ENCODE data around the gene BTF3L4.
A peak's percentile ranks its signal among the peaks of the same experiment; 100 is the strongest.
"Not testable (repeated sequence)": the region's sequence is repeated elsewhere in the genome, so short reads cannot be mapped to it uniquely, and the experiment has no call there.

BTF3L4 gene

GRCh38 chr1:52032785-52033131 is 23.3 kb upstream of the BTF3L4 start:
- no peak for TF ChIP-seq Cebpa-rat (IDR thresholded peaks at IDR 0.05)
- peaks cover 22 to 52% (median 36%) of the 10 kb centered on the region in 11 experiments; a peak in 21 of 22 replicates for H4K20me1 ChIP-seq
- no peaks in the 10 kb centered on the region for H3K9me3 ChIP-seq (replicated peaks in 1 of 11)
- H3K9ac ChIP-seq: peak overlapping the region; percentile 88 to 96 (median 91)
- peak overlapping the region; percentile 75 to 97 (median 92) for H3K4me3 ChIP-seq
- H3K27ac ChIP-seq: peak overlapping the region; percentile 80 to 95 (median 93)
- H3K27me3 ChIP-seq: no peaks in the 10 kb centered on the region
- peak overlapping the region; percentile 83 to 100 (median 91) for H3K4me2 ChIP-seq
- H3K4me1 ChIP-seq: peaks cover 20 to 38% (median 27%) of the 10 kb centered on the region in 10 experiments
- peaks cover 29 to 80% (median 44%) of the 10 kb centered on the region in 11 experiments for H3K36me3 ChIP-seq

- Histone ChIP-seq H3K36me3 (peaks cover 32 to 80% (median 47%) of the 10 kb centered on the region in 11 experiments), H3K4me3 (peak within 1 kb of the TSS; percentile 75 to 97 (median 92)), H3K4me1 (peaks cover 20 to 38% (median 26%) of the 10 kb centered on the region in 10 experiments), H3K27ac (peak within 1 kb of the TSS; percentile 80 to 95 (median 93)), H4K20me1 (peaks cover 22 to 58% (median 36%) of the 10 kb centered on the region in 11 experiments; a peak in 21 of 22 replicates), H3K9ac (peak within 1 kb of the TSS; percentile 88 to 96 (median 91)), H3K27me3 (no peaks in the 10 kb centered on the region), H3K4me2 (peak within 1 kb of the TSS; percentile 83 to 100 (median 91)), H3K9me3 (replicated peaks in 1 of 11) (no peaks in the 10 kb centered on the region)
- TF ChIP-seq Cebpa-rat (IDR thresholded peaks at IDR 0.05): no peak
These were observed 22.7 kb upstream of the BTF3L4 start, which contains the start of gene KTI12 for GRCh38 chr1:52033190-52034049. Gene KTI12, minus strand, starts transcription at chr1:52033810. Its CDS starts 49 bp downstream, at chr1:52033761.

- no peak for TF ChIP-seq Cebpa-rat (IDR thresholded peaks at IDR 0.05)
- H3K9ac ChIP-seq: peak overlapping the region; percentile 88 to 96 (median 91); a peak in 20 of 22 replicates
- no peaks in the 10 kb centered on the region for H3K27me3 ChIP-seq
- peaks cover 20 to 38% (median 25%) of the 10 kb centered on the region in 10 experiments for H3K4me1 ChIP-seq
- H3K4me3 ChIP-seq: peak overlapping the region; percentile 75 to 97 (median 92); a peak in 18 of 20 replicates
- H4K20me1 ChIP-seq: peaks cover 22 to 52% (median 36%) of the 10 kb centered on the region in 11 experiments; a peak in 21 of 22 replicates
- peak overlapping the region; percentile 80 to 95 (median 93) for H3K27ac ChIP-seq
- peak overlapping the region; percentile 83 to 100 (median 91) for H3K4me2 ChIP-seq
- H3K36me3 ChIP-seq: peaks cover 38 to 80% (median 53%) of the 10 kb centered on the region in 11 experiments
- H3K9me3 ChIP-seq (replicated peaks in 1 of 11): no peaks in the 10 kb centered on the region
These were observed 22.1 kb upstream of the BTF3L4 start for GRCh38 chr1:52034050-52034384.

- Histone ChIP-seq H3K27ac (no peak overlapping the region), H3K27me3 (no peaks in the 10 kb centered on the region), H3K36me3 (peaks cover 50 to 80% (median 69%) of the 10 kb centered on the region in 11 experiments), H3K9ac (no peak overlapping the region), H3K4me3 (no peak overlapping the region), H3K4me2 (no peak overlapping the region), H3K4me1 (peaks cover under 1 to 9% (median 7%) of the 10 kb centered on the region in 10 experiments; a peak in 16 of 20 replicates), H3K9me3 (replicated peaks in 1 of 11) (no peaks in the 10 kb centered on the region), H4K20me1 (peaks cover 4 to 28% (median 11%) of the 10 kb centered on the region in 11 experiments; a peak in 21 of 22 replicates)
- TF ChIP-seq Cebpa-rat (IDR thresholded peaks at IDR 0.05): 0 out of 22 replicates have a peak, but pooled peaks of 1 of the 11 experiments have one; percentile 14
These were observed 18.7 kb upstream of the BTF3L4 start for GRCh38 chr1:52037402-52037814.

GRCh38 chr1:52037909-52038308 is 18.2 kb upstream of the BTF3L4 start:
- Histone ChIP-seq H3K27me3 (no peaks in the 10 kb centered on the region), H3K27ac (no peak overlapping the region), H3K36me3 (peaks cover 50 to 83% (median 72%) of the 10 kb centered on the region in 11 experiments), H3K4me1 (peaks cover 0 to 6% (median 6%) of the 10 kb centered on the region in 10 experiments; a peak in 11 of 20 replicates), H3K4me2 (no peak overlapping the region), H3K9ac (no peak overlapping the region), H3K4me3 (no peak overlapping the region), H4K20me1 (peaks cover 3 to 28% (median 10%) of the 10 kb centered on the region in 11 experiments; a peak in 18 of 22 replicates), H3K9me3 (replicated peaks in 1 of 11) (no peaks in the 10 kb centered on the region)
- TF ChIP-seq Cebpa-rat (IDR thresholded peaks at IDR 0.05): no peak

GRCh38 chr1:52041551-52042185 is 14.4 kb upstream of the BTF3L4 start:
- Histone ChIP-seq H3K4me1 (no peaks in the 10 kb centered on the region), H3K4me2 (no peak overlapping the region), H3K9ac (no peak overlapping the region), H3K27me3 (no peaks in the 10 kb centered on the region), H3K9me3 (replicated peaks in 1 of 11) (no peaks in the 10 kb centered on the region), H3K36me3 (peaks cover 62 to 94% (median 80%) of the 10 kb centered on the region in 11 experiments), H3K27ac (no peak overlapping the region), H4K20me1 (peaks cover 10 to 62% (median 33%) of the 10 kb centered on the region in 11 experiments; a peak in 18 of 22 replicates), H3K4me3 (no peak overlapping the region)
- no peak for TF ChIP-seq Cebpa-rat (IDR thresholded peaks at IDR 0.05)

- H3K9me3 ChIP-seq (replicated peaks in 1 of 11): peaks cover 0 to 18% (median 11%) of the 10 kb centered on the region in 11 experiments; a peak in 17 of 22 replicates
- no peak overlapping the region for H3K27ac ChIP-seq
- peaks cover 10 to 81% (median 36%) of the 10 kb centered on the region in 11 experiments; a peak in 18 of 22 replicates for H4K20me1 ChIP-seq
- H3K4me2 ChIP-seq: no peak overlapping the region
- H3K4me1 ChIP-seq: no peaks in the 10 kb centered on the region
- no peak for TF ChIP-seq Cebpa-rat (IDR thresholded peaks at IDR 0.05)
- H3K9ac ChIP-seq: no peak overlapping the region
- no peaks in the 10 kb centered on the region for H3K27me3 ChIP-seq
- H3K36me3 ChIP-seq: peaks cover 55 to 91% (median 78%) of the 10 kb centered on the region in 11 experiments
- no peak overlapping the region for H3K4me3 ChIP-seq
These were observed 10.9 kb upstream of the BTF3L4 start for GRCh38 chr1:52045236-52045635.

GRCh38 chr1:52045666-52046195 is 10.4 kb upstream of the BTF3L4 start:
- not testable (repeated sequence) for H3K27ac ChIP-seq
- peaks cover 10 to 86% (median 39%) of the 10 kb centered on the region in 11 experiments; a peak in 18 of 22 replicates for H4K20me1 ChIP-seq

More at GRCh38 chr1:52045666-52046195, 10.4 kb upstream of the BTF3L4 start:
- peaks cover 51 to 91% (median 78%) of the 10 kb centered on the region in 11 experiments for H3K36me3 ChIP-seq
- not testable (repeated sequence) for H3K27me3 ChIP-seq, H3K9ac ChIP-seq, H3K4me2 ChIP-seq, H3K4me3 ChIP-seq, H3K4me1 ChIP-seq
- peaks cover 0 to 18% (median 11%) of the 10 kb centered on the region in 11 experiments; a peak in 17 of 22 replicates for H3K9me3 ChIP-seq (replicated peaks in 1 of 11)
